PC-3 (cell line): Measurements from ENCODE around the gene CYFIP2. TPM values are rescaled to one million over a fixed set of nuclear protein-coding genes. Genes with fewer than 3 reads are reported as not detected.

ENCODE experiments used
- ATAC-seq: fragments of 200-7000 bp; cut with Tn5 transposase; 2 replicates; pipeline ENCODE4 v1.9.1; 2020; ENCODE audit warnings: mild to moderate bottlenecking, moderate library complexity
- BruUV-seq: library from RNA; stranded (reverse); fragments of 400-500 nt; replicated peaks from 2 replicates; lab custom pipeline; 2021; lab: Mats Ljungman, UMichigan
- CTCF ChIA-PET: fragments of 300-600 bp; sonication (Branson Sonifier 250); formaldehyde crosslinking; loops from one replicate; lab custom pipeline; 2022; ENCODE audit warnings: antibody characterized with exemption; lab: Charles Lee
- POLR2A ChIA-PET: fragments of 300-600 bp; sonication (Branson Sonifier 250); formaldehyde crosslinking; loops from one replicate; lab custom pipeline; 2022; ENCODE audit warnings: antibody characterized with exemption; ENCODE audit not compliant: unreplicated experiment; lab: Charles Lee
- DNase-seq: peaks from one replicate; pipeline ENCODE4 v3.0.0-alpha.2; 2015
- H2AFZ ChIP-seq: fragments of 300-600 bp; sonication (generic); 2 replicates; pipeline ENCODE4 v1.6.0; 2016; ENCODE audit warnings: antibody characterized with exemption, low read length
- H3F3A ChIP-seq: fragments of 300-600 bp; sonication (generic); one replicate; pipeline ENCODE4 v1.6.0; 2017; ENCODE audit warnings: antibody characterized with exemption, low read length, control low read depth, mild to moderate bottlenecking; ENCODE audit not compliant: unreplicated experiment
- H3K27ac ChIP-seq: fragments of 300-600 bp; sonication (generic); 2 replicates; pipeline ENCODE4 v1.5.1; 2016; ENCODE audit warnings: mild to moderate bottlenecking, low read length
- H3K27me3 ChIP-seq: fragments of 300-600 bp; sonication (generic); 2 replicates; pipeline ENCODE4 v1.6.1; 2016; ENCODE audit warnings: low read length, mixed read lengths
- H3K36me3 ChIP-seq: fragments of 300-600 bp; sonication (generic); 2 replicates; pipeline ENCODE4 v1.6.1; 2016; ENCODE audit warnings: low read depth, mixed run types, low read length, mixed read lengths
- H3K4me1 ChIP-seq: fragments of 300-600 bp; sonication (generic); 2 replicates; pipeline ENCODE4 v1.5.1; 2016; ENCODE audit warnings: low read length; ENCODE audit not compliant: insufficient read depth
- H3K4me2 ChIP-seq: fragments of 300-600 bp; sonication (generic); 2 replicates; pipeline ENCODE4 v1.6.0; 2016; ENCODE audit warnings: low read length
- H3K4me3 ChIP-seq: fragments of 300-600 bp; sonication (generic); 2 replicates; pipeline ENCODE4 v1.5.1; 2016; ENCODE audit warnings: mild to moderate bottlenecking, low read length, mixed read lengths
- H3K79me2 ChIP-seq: fragments of 300-600 bp; sonication (generic); 2 replicates; pipeline ENCODE4 v1.6.1; 2017; ENCODE audit warnings: low read length, mixed read lengths
- H3K9ac ChIP-seq: fragments of 300-600 bp; sonication (generic); 2 replicates; pipeline ENCODE4 v1.6.0; 2016; ENCODE audit warnings: mild to moderate bottlenecking, low read length
- H3K9me2 ChIP-seq: fragments of 300-600 bp; sonication (generic); replicated peaks from 2 replicates; pipeline ENCODE4 v1.6.1; 2016; ENCODE audit warnings: mixed run types, low read length, mixed read lengths
- H3K9me3 ChIP-seq: fragments of 300-600 bp; sonication (generic); 2 replicates; pipeline ENCODE4 v1.6.1; 2016; ENCODE audit warnings: low read length, mixed read lengths
- H4K20me1 ChIP-seq: fragments of 300-600 bp; sonication (generic); 2 replicates; pipeline ENCODE4 v1.6.1; 2016; ENCODE audit warnings: low read length, mixed read lengths
- EZH2 ChIP-seq: fragments of 300-600 bp; sonication (generic); IDR thresholded peaks from one replicate; pipeline ENCODE4 v1.6.1; 2017; ENCODE audit warnings: antibody characterized with exemption, mild to moderate bottlenecking, low read length; ENCODE audit not compliant: unreplicated experiment
- EZH2phosphoT487 ChIP-seq: fragments of 300-600 bp; sonication (generic); IDR thresholded peaks from 2 replicates; pipeline ENCODE4 v1.6.1; 2018; ENCODE audit warnings: mild to moderate bottlenecking, antibody characterized with exemption, low read length, borderline replicate concordance
- intact Hi-C: fragments of 100-400 bp; cut with micrococcal nuclease; formaldehyde crosslinking; loops from 2 replicates; pipeline ENCODE4 v1.9.0; 2023
- total RNA-seq: library from RNA; depleted of rRNA; stranded (reverse); fragments of >200 nt; gene quantifications from 2 replicates; pipeline ENCODE4 v1.2.3, GENCODE V29; 2014
- TF ChIP-seq, protein P1 (sequence below): fragments of 300-600 bp; sonication (generic); conservative IDR thresholded peaks from 2 replicates; pipeline ENCODE4 v1.5.1; 2017; ENCODE audit warnings: antibody characterized with exemption, low read depth, mild to moderate bottlenecking, low read length

CYFIP2 gene
- total RNA-seq, 1 experiment from 2014 or later = 36.0 TPM

DNA sequence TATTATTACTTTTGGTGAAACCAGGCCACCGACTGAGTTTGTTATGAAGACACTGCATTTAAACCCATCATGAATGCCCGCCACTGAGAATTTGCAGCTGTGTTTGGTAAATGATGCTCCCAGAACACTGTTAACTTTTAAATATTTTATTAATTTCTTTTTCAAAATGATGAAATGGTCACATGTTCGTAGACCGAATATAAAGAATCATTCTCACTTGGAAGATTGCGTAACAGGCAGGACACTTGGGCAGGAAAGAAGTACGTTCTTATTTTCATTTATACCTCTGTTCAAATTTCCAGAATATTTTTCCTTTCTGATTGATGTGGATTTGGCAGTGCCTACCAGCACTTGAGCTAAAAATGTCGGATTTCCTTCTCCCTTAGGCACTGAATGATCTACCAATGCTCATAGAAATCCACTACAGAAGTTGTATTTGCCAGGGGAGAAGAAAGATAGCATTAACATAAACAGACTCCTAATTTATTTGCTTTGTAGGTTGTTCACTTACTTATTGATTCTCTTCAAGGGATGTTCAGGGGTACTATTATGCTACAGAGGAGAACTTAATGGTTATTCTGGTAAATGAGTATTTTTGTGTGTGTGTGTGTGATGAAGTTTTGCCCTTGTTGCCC lies 13.8 kb downstream of the CYFIP2 start:
- Histone ChIP-seq H3K79me2 (no peaks in the 10 kb centered on the region), H4K20me1 (no peaks in the 10 kb centered on the region), H3K4me1 (no peaks in the 10 kb centered on the region), H3K9ac (no peak overlapping the region), H3K4me2 (no peak overlapping the region), H3K9me2 (no peaks in the 10 kb centered on the region), H3K27ac (no peak overlapping the region), H3K4me3 (no peak overlapping the region), H3K36me3 (no peaks in the 10 kb centered on the region), H3F3A (no peaks in the 10 kb centered on the region), H3K9me3 (no peaks in the 10 kb centered on the region), H2AFZ (no peak overlapping the region), H3K27me3 (no peaks in the 10 kb centered on the region)
- DNase-seq (no peak), ATAC-seq (no peak)
- BruUV-seq = no TSS peak
- ChIA-PET POLR2A (no interaction called here), CTCF (no interaction called here)
- intact Hi-C loops = no loop called here
- TF ChIP-seq EZH2 = no peak
- TF ChIP-seq EZH2phosphoT487 = no peak
- TF ChIP-seq, protein P1, sequence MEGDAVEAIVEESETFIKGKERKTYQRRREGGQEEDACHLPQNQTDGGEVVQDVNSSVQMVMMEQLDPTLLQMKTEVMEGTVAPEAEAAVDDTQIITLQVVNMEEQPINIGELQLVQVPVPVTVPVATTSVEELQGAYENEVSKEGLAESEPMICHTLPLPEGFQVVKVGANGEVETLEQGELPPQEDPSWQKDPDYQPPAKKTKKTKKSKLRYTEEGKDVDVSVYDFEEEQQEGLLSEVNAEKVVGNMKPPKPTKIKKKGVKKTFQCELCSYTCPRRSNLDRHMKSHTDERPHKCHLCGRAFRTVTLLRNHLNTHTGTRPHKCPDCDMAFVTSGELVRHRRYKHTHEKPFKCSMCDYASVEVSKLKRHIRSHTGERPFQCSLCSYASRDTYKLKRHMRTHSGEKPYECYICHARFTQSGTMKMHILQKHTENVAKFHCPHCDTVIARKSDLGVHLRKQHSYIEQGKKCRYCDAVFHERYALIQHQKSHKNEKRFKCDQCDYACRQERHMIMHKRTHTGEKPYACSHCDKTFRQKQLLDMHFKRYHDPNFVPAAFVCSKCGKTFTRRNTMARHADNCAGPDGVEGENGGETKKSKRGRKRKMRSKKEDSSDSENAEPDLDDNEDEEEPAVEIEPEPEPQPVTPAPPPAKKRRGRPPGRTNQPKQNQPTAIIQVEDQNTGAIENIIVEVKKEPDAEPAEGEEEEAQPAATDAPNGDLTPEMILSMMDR = no peak

DNA sequence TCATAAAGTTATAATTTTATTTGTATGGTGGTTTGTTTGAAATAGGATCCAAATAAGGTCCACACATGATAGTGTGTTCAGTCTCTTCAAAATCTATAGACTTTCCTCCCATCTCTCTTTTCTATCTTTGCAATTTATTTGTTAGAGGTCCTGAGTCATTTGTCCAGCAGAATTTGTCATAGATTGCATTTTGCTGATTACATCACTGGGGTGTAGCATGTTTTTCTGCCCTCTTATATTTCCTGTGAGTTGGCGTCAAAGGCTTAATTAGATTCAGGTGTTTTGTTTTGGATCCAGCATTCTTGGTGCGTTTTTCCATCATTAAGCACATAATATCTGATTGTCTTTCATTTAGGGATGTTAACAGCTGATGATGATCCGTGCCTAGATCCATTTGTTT lies 15.0 kb downstream of the CYFIP2 start:
- no peaks in the 10 kb centered on the region for H4K20me1 ChIP-seq
- CTCF ChIA-PET = no interaction called here
- H3K4me2 ChIP-seq = no peak overlapping the region
- no TSS peak for BruUV-seq
- ATAC-seq = no peak
- H3K36me3 ChIP-seq = no peaks in the 10 kb centered on the region
- H3K79me2 ChIP-seq = no peaks in the 10 kb centered on the region
- no peak overlapping the region for H3K27ac ChIP-seq
- H3K9ac ChIP-seq = no peak overlapping the region
- TF ChIP-seq EZH2phosphoT487 = no peak
- TF ChIP-seq, protein P1 = no peak
- no peaks in the 10 kb centered on the region for H3K9me3 ChIP-seq
- H3F3A ChIP-seq = no peaks in the 10 kb centered on the region
- POLR2A ChIA-PET = no interaction called here
- H3K27me3 ChIP-seq = no peaks in the 10 kb centered on the region
- H3K4me3 ChIP-seq = no peak overlapping the region
- H2AFZ ChIP-seq = no peak overlapping the region
- no peaks in the 10 kb centered on the region for H3K4me1 ChIP-seq
- DNase-seq = no peak
- intact Hi-C loops = no loop called here
- H3K9me2 ChIP-seq = no peaks in the 10 kb centered on the region

DNA sequence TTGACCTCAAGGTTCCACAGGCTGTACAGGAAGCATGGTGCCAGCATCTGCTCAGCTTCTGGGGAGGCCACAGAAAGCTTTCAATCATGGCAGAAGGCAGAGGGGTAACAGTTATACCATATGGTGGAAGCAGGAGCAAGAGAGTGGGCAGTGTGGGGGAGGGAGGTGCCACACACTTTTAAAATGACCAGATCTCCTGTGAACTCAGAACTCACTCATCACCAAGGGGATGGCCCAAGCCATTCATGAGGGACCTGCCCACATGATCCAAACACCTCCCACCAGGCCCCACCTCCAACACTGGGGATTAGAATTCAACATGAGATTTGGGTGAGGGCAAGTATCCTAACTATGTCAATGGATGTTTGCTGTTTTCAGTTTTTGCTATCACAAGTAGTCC lies 16.2 kb downstream of the CYFIP2 start:
- H3K27ac ChIP-seq = no peak overlapping the region
- no peaks in the 10 kb centered on the region for H3K9me2 ChIP-seq
- H3K4me2 ChIP-seq = no peak overlapping the region
- ATAC-seq (no peak), DNase-seq (no peak)
- no peak overlapping the region for H2AFZ ChIP-seq
- H3K9me3 ChIP-seq = no peaks in the 10 kb centered on the region
- TF ChIP-seq EZH2phosphoT487 (no peak), EZH2 (no peak)
- TF ChIP-seq, protein P1 = no peak
- no peak overlapping the region for H3K4me3 ChIP-seq
- no peaks in the 10 kb centered on the region for H3K79me2 ChIP-seq
- POLR2A ChIA-PET = no interaction called here
- no peak overlapping the region for H3K9ac ChIP-seq
- H3K27me3 ChIP-seq = no peaks in the 10 kb centered on the region
- intact Hi-C loops = no loop called here
- H3K36me3 ChIP-seq = no peaks in the 10 kb centered on the region
- no peaks in the 10 kb centered on the region for H3K4me1 ChIP-seq
- no peaks in the 10 kb centered on the region for H3F3A ChIP-seq
- no TSS peak for BruUV-seq
- no peaks in the 10 kb centered on the region for H4K20me1 ChIP-seq
- CTCF ChIA-PET = no interaction called here
